HG03442 (cell line): ENCODE data around the gene XPNPEP1.

Experiments used
- ATAC-seq: cut with Tn5 transposase; IDR thresholded peaks from one replicate; pipeline ENCODE4 v1.9.1; 2021; ENCODE audit warnings: mild to moderate bottlenecking, moderate library complexity; ENCODE audit not compliant: unreplicated experiment

XPNPEP1 gene

GRCh38 chr10:109820620-109821405 is 102.5 kb downstream of the XPNPEP1 start:
- no peak for ATAC-seq

DNA sequence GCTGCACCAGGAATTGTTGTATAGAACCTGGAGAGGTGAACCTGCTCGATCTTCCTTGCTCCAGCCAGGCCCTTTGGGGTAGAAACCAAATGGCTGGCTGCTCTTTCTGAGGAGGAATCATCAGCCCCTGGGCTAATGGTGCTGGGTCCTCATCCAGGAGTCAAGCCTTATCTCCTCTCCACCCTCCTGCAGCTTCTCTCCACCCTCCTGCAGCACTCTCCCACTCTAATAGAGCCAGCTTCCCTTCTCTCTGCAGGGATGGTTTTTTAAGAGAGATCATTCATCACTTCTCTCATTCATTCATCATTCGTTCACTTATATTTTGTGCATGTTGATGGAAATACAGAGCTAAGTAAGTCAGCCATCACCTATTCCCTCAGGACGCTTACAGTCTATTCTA is 103.5 kb downstream of the XPNPEP1 start:
- ATAC-seq: no peak
